ENCODE measurements around the gene CTDSPL.

Gene CTDSPL

DNA sequence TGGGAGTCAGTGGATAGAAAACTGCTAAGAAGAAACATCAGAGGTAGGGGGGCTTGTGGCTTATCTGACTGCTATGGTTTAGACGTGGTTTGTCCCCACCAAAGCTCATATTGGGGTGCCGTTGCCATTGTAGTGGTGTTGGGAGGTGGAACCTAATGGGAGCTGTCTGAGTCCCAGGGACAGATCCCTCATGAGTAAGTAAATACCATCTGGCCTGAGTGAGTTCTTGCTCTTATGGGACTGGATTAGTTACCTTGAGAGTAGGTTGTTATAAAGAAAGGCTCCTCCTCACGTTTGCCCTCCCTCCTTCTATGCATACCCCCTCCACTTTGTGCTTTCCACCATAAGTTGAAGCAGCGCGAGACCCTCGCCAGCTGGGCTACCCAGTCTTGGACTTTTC, 75.5 kb downstream of the CTDSPL start:
- TF ChIP-seq, protein P1, sequence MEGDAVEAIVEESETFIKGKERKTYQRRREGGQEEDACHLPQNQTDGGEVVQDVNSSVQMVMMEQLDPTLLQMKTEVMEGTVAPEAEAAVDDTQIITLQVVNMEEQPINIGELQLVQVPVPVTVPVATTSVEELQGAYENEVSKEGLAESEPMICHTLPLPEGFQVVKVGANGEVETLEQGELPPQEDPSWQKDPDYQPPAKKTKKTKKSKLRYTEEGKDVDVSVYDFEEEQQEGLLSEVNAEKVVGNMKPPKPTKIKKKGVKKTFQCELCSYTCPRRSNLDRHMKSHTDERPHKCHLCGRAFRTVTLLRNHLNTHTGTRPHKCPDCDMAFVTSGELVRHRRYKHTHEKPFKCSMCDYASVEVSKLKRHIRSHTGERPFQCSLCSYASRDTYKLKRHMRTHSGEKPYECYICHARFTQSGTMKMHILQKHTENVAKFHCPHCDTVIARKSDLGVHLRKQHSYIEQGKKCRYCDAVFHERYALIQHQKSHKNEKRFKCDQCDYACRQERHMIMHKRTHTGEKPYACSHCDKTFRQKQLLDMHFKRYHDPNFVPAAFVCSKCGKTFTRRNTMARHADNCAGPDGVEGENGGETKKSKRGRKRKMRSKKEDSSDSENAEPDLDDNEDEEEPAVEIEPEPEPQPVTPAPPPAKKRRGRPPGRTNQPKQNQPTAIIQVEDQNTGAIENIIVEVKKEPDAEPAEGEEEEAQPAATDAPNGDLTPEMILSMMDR (IDR thresholded peaks at IDR 0.05; ENCODE audit: insufficient read depth, low read length, poor library complexity, severe bottlenecking): no peak
- no peaks in the 10 kb centered on the region for H3K27me3 ChIP-seq (replicated peaks; ENCODE audit: control insufficient read depth, insufficient read depth, low read length)
- no peak overlapping the region for H3K4me3 ChIP-seq (replicated peaks; ENCODE audit: low read depth, low read length)
- DNase-seq (ENCODE audit: extremely low read depth, insufficient read length): no peak
- H3K36me3 ChIP-seq (ENCODE audit: control insufficient read depth, insufficient read depth, low read length): no peaks in the 10 kb centered on the region

DNA sequence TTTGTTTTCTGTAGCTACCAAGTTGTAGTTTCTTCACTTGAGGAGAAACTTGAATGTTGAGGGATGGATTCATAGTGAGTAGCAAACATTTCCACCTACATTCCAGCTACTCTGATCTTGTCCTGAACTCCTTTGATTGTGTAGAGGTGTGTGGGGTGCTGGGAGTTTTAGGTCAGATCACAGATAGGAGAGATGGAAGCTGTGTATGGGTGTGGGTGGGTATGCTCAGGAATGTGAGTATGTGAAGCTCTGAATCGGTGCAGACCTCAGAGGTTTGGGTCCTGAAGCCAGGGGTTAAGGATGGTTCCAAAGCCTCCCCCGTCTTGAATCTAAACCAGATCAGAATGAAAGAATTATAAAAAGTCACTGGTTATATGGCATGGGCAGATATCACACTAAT, 76.3 kb downstream of the CTDSPL start:
- Histone ChIP-seq H3K36me3 (ENCODE audit: control insufficient read depth, insufficient read depth, low read length) (no peaks in the 10 kb centered on the region), H3K4me3 (replicated peaks; ENCODE audit: low read depth, low read length) (no peak overlapping the region), H3K27me3 (replicated peaks; ENCODE audit: control insufficient read depth, insufficient read depth, low read length) (no peaks in the 10 kb centered on the region)
- no peak for DNase-seq (ENCODE audit: extremely low read depth, insufficient read length)
- TF ChIP-seq, protein P1 (IDR thresholded peaks at IDR 0.05; ENCODE audit: insufficient read depth, low read length, poor library complexity, severe bottlenecking): no peak

DNA sequence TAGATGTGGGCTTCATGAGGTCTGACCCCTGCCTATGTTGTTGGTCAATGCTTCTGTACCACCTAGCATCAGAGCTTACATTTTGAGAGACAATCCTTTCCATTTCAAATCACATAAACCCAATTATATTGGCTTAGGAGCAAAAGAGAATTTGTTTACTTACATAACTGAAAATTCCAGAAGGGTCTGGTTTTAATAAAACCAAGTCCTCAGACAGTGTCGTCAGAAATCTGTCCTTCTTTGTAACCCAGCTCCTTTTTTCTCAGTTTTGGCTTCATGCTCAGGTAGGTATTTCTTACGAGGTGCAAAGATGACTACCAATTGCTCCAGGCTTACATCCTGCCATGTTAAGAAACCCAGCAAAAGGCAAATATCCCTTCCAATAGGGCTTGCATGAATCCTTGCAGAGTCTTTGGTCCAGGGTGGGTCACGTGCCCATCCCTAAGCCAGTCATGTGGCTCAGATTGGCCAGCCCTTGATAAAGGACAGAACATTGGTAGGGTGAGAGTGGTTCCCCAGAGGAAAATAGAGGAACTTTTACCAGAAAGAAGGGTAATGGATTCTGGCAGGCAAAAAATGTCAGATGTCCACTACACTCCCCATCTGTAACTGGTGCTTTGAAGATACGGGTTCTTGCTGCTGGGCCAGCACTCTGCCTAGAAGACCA, 78.7 kb downstream of the CTDSPL start:
- DNase-seq (ENCODE audit: extremely low read depth, insufficient read length): no peak
- Histone ChIP-seq H3K27me3 (replicated peaks; ENCODE audit: control insufficient read depth, insufficient read depth, low read length) (no peaks in the 10 kb centered on the region), H3K36me3 (ENCODE audit: control insufficient read depth, insufficient read depth, low read length) (no peaks in the 10 kb centered on the region), H3K4me3 (replicated peaks; ENCODE audit: low read depth, low read length) (no peak overlapping the region)
- TF ChIP-seq, protein P1 (IDR thresholded peaks at IDR 0.05; ENCODE audit: insufficient read depth, low read length, poor library complexity, severe bottlenecking): no peak

- Histone ChIP-seq H3K27me3 (replicated peaks; ENCODE audit: control insufficient read depth, insufficient read depth, low read length) (no peaks in the 10 kb centered on the region), H3K36me3 (ENCODE audit: control insufficient read depth, insufficient read depth, low read length) (no peaks in the 10 kb centered on the region), H3K4me3 (replicated peaks; ENCODE audit: low read depth, low read length) (no peak overlapping the region)
- no peak for DNase-seq (ENCODE audit: extremely low read depth, insufficient read length)
- TF ChIP-seq, protein P1 (IDR thresholded peaks at IDR 0.05; ENCODE audit: insufficient read depth, low read length, poor library complexity, severe bottlenecking): no peak
Observed at GRCh38 chr3:37941608-37942508, 80.2 kb downstream of the CTDSPL start.

GRCh38 chr3:37942646-37943045, 81.0 kb downstream of the CTDSPL start:
- no peak for DNase-seq (ENCODE audit: extremely low read depth, insufficient read length)
- H3K36me3 ChIP-seq (ENCODE audit: control insufficient read depth, insufficient read depth, low read length): no peaks in the 10 kb centered on the region
- TF ChIP-seq, protein P1 (IDR thresholded peaks at IDR 0.05; ENCODE audit: insufficient read depth, low read length, poor library complexity, severe bottlenecking): no peak
- H3K27me3 ChIP-seq (replicated peaks; ENCODE audit: control insufficient read depth, insufficient read depth, low read length): no peaks in the 10 kb centered on the region
- H3K4me3 ChIP-seq (replicated peaks; ENCODE audit: low read depth, low read length): no peak overlapping the region

Measured in GM06990 (cell line).